HEK293 (cell line): Measurements from ENCODE around the gene SUFU.

ENCODE experiments used
- CTCF ChIA-PET: fragments of 350-600 bp; formaldehyde crosslinking; extraction: SDS; loops from one replicate; lab custom pipeline; 2021; ENCODE audit warnings: antibody characterized with exemption; lab: Yijun Ruan, JAX
- POLR2A ChIA-PET: fragments of 300-600 bp; formaldehyde crosslinking; extraction: SDS; loops from one replicate; lab custom pipeline; 2020; ENCODE audit warnings: antibody characterized with exemption, inconsistent platforms; lab: Yijun Ruan, JAX
- H3K27ac ChIP-seq: fragments of 200-500 bp; sonication (Bioruptor generic); 2 replicates; pipeline ENCODE4 v1.5.1; 2014; ENCODE audit warnings: low read depth, low read length, control low read depth, inconsistent platforms; ENCODE audit errors: extremely low read depth
- H3K36me3 ChIP-seq, 2 experiments: fragments of 200-500 bp in 1 of 2; sonication (Bioruptor generic) in 1 of 2; 1 replicate in 1 of 2; 2 replicates in 1 of 2; pipeline ENCODE4 v1.5.1; 2014 to 2017; ENCODE audit warnings: inconsistent platforms in 2 of 2, low read length in 2 of 2; ENCODE audit not compliant: control insufficient read depth in 2 of 2, insufficient read depth in 1 of 2
- H3K4me1 ChIP-seq: fragments of 200-500 bp; sonication (Bioruptor generic); 2 replicates; pipeline ENCODE4 v1.5.1; 2014; ENCODE audit warnings: mild to moderate bottlenecking, low read length, inconsistent platforms; ENCODE audit not compliant: control insufficient read depth, insufficient read depth
- H3K4me3 ChIP-seq: 2 replicates; pipeline ENCODE4 v1.5.1; 2011; ENCODE audit warnings: low read depth, mild to moderate bottlenecking, control low read depth, low read length, moderate library complexity
- H3K9me3 ChIP-seq: fragments of 200-500 bp; sonication (Bioruptor generic); 2 replicates; pipeline ENCODE4 v1.5.1; 2014; ENCODE audit warnings: low read depth, low read length, inconsistent platforms; ENCODE audit not compliant: control insufficient read depth, insufficient read depth
- MEIS1 ChIP-seq: sonication (generic); formaldehyde crosslinking; IDR thresholded peaks from 2 replicates; pipeline ENCODE4 v1.8.1; 2022; ENCODE audit warnings: missing genetic modification reagents, mild to moderate bottlenecking, borderline replicate concordance
- MZF1 ChIP-seq: fragments of 450-650 bp; formaldehyde crosslinking; IDR thresholded peaks from 2 replicates; pipeline ENCODE4 v1.5.1; 2017; ENCODE audit warnings: missing biosample characterization, missing genetic modification characterization, borderline replicate concordance
- REPIN1 ChIP-seq: fragments of 450-650 bp; formaldehyde crosslinking; IDR thresholded peaks from 2 replicates; pipeline ENCODE4 v1.5.1; 2017; ENCODE audit warnings: missing biosample characterization, missing genetic modification characterization, low read depth
- ZBTB48 ChIP-seq: fragments of 450-650 bp; formaldehyde crosslinking; IDR thresholded peaks from 2 replicates; pipeline ENCODE4 v1.5.1; 2016; ENCODE audit warnings: missing biosample characterization, missing genetic modification characterization
- ZBTB8A ChIP-seq: fragments of 450-650 bp; formaldehyde crosslinking; IDR thresholded peaks from 2 replicates; pipeline ENCODE4 v1.5.1; 2016; ENCODE audit warnings: missing biosample characterization, missing genetic modification characterization
- ZNF112 ChIP-seq: fragments of 450-650 bp; formaldehyde crosslinking; IDR thresholded peaks from 2 replicates; pipeline ENCODE4 v1.5.0; 2017; ENCODE audit warnings: missing biosample characterization, missing genetic modification characterization
- ZNF274 ChIP-seq, 2 experiments: fragments of 200-500 bp in 1 of 2; fragments of 450-650 bp in 1 of 2; sonication (Bioruptor generic) in 1 of 2; formaldehyde crosslinking in 1 of 2; IDR thresholded peaks; 2 replicates each; pipeline versions ENCODE4 v1.5.1 to v1.6.1; 2014 to 2016; ENCODE audit warnings: borderline replicate concordance in 1 of 2, inconsistent platforms in 1 of 2, low read length in 1 of 2, missing biosample characterization in 1 of 2, missing genetic modification characterization in 1 of 2
- ZNF302 ChIP-seq: fragments of 450-650 bp; formaldehyde crosslinking; IDR thresholded peaks from 2 replicates; pipeline ENCODE4 v1.5.1; 2016; ENCODE audit warnings: missing biosample characterization, missing genetic modification characterization, low read depth
- ZNF335 ChIP-seq: fragments of 450-650 bp; formaldehyde crosslinking; conservative IDR thresholded peaks from 2 replicates; pipeline ENCODE4 v1.5.1; 2016; ENCODE audit warnings: missing biosample characterization, missing genetic modification characterization
- ZNF555 ChIP-seq: fragments of 450-650 bp; formaldehyde crosslinking; conservative IDR thresholded peaks from 2 replicates; pipeline ENCODE4 v1.5.1; 2017; ENCODE audit warnings: missing biosample characterization, mild to moderate bottlenecking, missing genetic modification characterization, inconsistent platforms
- ZNF561 ChIP-seq: fragments of 450-650 bp; IDR thresholded peaks from 2 replicates; pipeline ENCODE4 v1.5.1; 2018; ENCODE audit warnings: missing biosample characterization, missing genetic modification characterization, borderline replicate concordance
- ZNF621 ChIP-seq: fragments of 450-650 bp; formaldehyde crosslinking; IDR thresholded peaks from 2 replicates; pipeline ENCODE4 v1.5.1; 2017; ENCODE audit warnings: missing biosample characterization, missing genetic modification characterization
- ZNF843 ChIP-seq: fragments of 450-650 bp; formaldehyde crosslinking; IDR thresholded peaks from 2 replicates; pipeline ENCODE4 v1.5.1; 2016; ENCODE audit warnings: missing biosample characterization, missing genetic modification characterization
- TF ChIP-seq, protein P1 (sequence below): fragments of 450-650 bp; formaldehyde crosslinking; IDR thresholded peaks from 2 replicates; pipeline ENCODE4 v1.5.1; 2016; ENCODE audit warnings: missing biosample characterization, missing genetic modification characterization
- TF ChIP-seq, protein P2 (sequence below): fragments of 450-650 bp; formaldehyde crosslinking; IDR thresholded peaks from 2 replicates; pipeline ENCODE4 v1.5.1; 2016; ENCODE audit warnings: missing biosample characterization, missing genetic modification characterization
- TF ChIP-seq, protein P3 (sequence below): fragments of 450-650 bp; formaldehyde crosslinking; IDR thresholded peaks from 2 replicates; pipeline ENCODE4 v1.5.1; 2016; ENCODE audit warnings: missing biosample characterization, missing genetic modification characterization
- TF ChIP-seq, protein P4 (sequence below): fragments of 450-650 bp; formaldehyde crosslinking; IDR thresholded peaks from 2 replicates; pipeline ENCODE4 v1.5.1; 2016; ENCODE audit warnings: missing biosample characterization, missing genetic modification characterization, borderline replicate concordance

SUFU gene

DNA sequence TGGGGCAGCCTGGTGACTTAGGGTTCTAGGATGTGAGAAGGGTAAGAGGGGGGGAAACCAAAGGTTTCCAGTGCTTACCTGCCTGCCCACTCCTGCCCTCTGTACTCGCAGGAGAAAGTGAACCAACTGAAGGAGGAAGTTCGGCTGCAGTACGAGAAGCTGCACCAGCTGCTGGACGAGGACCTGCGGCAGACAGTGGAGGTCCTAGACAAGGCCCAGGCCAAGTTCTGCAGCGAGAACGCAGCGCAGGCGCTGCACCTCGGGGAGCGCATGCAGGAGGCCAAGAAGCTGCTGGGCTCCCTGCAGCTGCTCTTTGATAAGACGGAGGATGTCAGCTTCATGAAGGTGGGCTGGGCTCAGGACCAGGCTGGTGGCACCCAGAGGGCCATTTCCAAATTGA, 151.2 kb downstream of the SUFU start:
- H3K4me1 ChIP-seq = 0 out of 2 replicates have a peak, but pooled peaks cover 3% of the 10 kb centered on the region
- H3K36me3 ChIP-seq = peaks cover 5 to 67% of the 10 kb centered on the region in 2 experiments; a peak in 2 of 3 replicates
- H3K27ac ChIP-seq = no peak overlapping the region
- CTCF ChIA-PET = interaction anchor here (1.6 to 1.8 kb wide), 2 partner anchors 15 to 16 kb away, joined by 5 to 8 read pairs; no protein-coding TSS in a partner anchor
- H3K9me3 ChIP-seq = no peaks in the 10 kb centered on the region
- POLR2A ChIA-PET = interaction anchor here (1.8 kb wide), 1 partner anchor 59 kb away, joined by 4 read pairs; the partner anchor contains the start of genes ARL3 and SFXN2
- TF ChIP-seq MEIS1 (CRISPR knock-in tag) (no peak), ZNF843 (tag by site-specific recombination) (no peak), MZF1 (tag by site-specific recombination) (no peak), REPIN1 (tag by site-specific recombination) (no peak), ZNF302 (tag by site-specific recombination) (no peak), ZNF112 (tag by site-specific recombination) (no peak)
- TF ChIP-seq, protein P1, sequence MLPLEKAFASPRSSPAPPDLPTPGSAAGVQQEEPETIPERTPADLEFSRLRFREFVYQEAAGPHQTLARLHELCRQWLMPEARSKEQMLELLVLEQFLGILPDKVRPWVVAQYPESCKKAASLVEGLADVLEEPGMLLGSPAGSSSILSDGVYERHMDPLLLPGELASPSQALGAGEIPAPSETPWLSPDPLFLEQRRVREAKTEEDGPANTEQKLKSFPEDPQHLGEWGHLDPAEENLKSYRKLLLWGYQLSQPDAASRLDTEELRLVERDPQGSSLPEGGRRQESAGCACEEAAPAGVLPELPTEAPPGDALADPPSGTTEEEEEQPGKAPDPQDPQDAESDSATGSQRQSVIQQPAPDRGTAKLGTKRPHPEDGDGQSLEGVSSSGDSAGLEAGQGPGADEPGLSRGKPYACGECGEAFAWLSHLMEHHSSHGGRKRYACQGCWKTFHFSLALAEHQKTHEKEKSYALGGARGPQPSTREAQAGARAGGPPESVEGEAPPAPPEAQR (tag by site-specific recombination) = no peak
- TF ChIP-seq, protein P2, sequence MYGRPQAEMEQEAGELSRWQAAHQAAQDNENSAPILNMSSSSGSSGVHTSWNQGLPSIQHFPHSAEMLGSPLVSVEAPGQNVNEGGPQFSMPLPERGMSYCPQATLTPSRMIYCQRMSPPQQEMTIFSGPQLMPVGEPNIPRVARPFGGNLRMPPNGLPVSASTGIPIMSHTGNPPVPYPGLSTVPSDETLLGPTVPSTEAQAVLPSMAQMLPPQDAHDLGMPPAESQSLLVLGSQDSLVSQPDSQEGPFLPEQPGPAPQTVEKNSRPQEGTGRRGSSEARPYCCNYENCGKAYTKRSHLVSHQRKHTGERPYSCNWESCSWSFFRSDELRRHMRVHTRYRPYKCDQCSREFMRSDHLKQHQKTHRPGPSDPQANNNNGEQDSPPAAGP (tag by site-specific recombination) = no peak
- no peak overlapping the region for H3K4me3 ChIP-seq

DNA sequence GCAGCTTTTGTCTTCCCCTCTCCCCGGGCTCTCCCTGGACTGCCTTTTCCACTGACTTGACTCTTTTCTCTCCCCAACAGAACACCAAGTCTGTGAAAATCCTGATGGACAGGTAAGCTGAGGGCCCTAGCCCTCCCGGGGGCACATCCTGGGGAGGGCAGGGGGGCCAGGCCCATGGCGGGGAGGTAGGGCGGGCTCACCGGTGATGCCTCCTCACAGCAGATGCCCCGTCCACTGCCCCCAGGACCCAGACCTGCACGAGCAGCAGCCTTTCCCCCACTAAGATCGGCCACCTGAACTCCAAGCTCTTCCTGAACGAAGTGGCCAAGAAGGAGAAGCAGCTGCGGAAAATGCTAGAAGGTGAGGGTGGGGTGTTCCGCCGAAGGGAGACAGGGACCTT, 152.3 kb downstream of the SUFU start:
- H3K27ac ChIP-seq = no peak overlapping the region
- CTCF ChIA-PET = interaction anchor here (1.6 kb wide), 1 partner anchor 14 kb away, joined by 5 read pairs; no protein-coding TSS in a partner anchor
- POLR2A ChIA-PET = interaction anchor here (0.8 kb wide), 1 partner anchor 14 kb away, joined by 3 read pairs; no protein-coding TSS in a partner anchor
- no peaks in the 10 kb centered on the region for H3K4me1 ChIP-seq
- TF ChIP-seq ZNF621 (tag by site-specific recombination) (no peak), ZNF555 (tag by site-specific recombination) (no peak), ZNF561 (no peak), ZBTB8A (no peak), ZNF274 (IDR thresholded peaks at IDR 0.05; ENCODE audit: low read length) (no peak), ZNF274 (tag by site-specific recombination; IDR thresholded peaks at IDR 0.05; ENCODE audit: borderline replicate concordance) (no peak), ZNF335 (no peak), ZBTB48 (tag by site-specific recombination) (no peak)
- TF ChIP-seq, protein P3, sequence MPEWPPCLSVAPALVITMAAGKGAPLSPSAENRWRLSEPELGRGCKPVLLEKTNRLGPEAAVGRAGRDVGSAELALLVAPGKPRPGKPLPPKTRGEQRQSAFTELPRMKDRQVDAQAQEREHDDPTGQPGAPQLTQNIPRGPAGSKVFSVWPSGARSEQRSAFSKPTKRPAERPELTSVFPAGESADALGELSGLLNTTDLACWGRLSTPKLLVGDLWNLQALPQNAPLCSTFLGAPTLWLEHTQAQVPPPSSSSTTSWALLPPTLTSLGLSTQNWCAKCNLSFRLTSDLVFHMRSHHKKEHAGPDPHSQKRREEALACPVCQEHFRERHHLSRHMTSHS (tag by site-specific recombination) = no peak
- TF ChIP-seq, protein P4, sequence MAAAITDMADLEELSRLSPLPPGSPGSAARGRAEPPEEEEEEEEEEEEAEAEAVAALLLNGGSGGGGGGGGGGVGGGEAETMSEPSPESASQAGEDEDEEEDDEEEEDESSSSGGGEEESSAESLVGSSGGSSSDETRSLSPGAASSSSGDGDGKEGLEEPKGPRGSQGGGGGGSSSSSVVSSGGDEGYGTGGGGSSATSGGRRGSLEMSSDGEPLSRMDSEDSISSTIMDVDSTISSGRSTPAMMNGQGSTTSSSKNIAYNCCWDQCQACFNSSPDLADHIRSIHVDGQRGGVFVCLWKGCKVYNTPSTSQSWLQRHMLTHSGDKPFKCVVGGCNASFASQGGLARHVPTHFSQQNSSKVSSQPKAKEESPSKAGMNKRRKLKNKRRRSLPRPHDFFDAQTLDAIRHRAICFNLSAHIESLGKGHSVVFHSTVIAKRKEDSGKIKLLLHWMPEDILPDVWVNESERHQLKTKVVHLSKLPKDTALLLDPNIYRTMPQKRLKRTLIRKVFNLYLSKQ = no peak
- TF ChIP-seq, all 188 proteins: peak for 0
- Histone ChIP-seq H3K36me3 (peaks cover 5 to 64% of the 10 kb centered on the region in 2 experiments; a peak in 2 of 3 replicates), H3K9me3 (no peaks in the 10 kb centered on the region), H3K4me3 (no peak overlapping the region)
